ENCODE measurements around the gene SDK1.

The SDK1 gene

GRCh38 chr7:3896169-3896765 lies 595.2 kb downstream of the SDK1 start:
- no peak for DNase-seq

GRCh38 chr7:3897430-3898372 lies 596.6 kb downstream of the SDK1 start:
- peak; percentile 46 for DNase-seq

- DNase-seq, result no peak
Observed at GRCh38 chr7:3899559-3899991, 598.5 kb downstream of the SDK1 start.

GRCh38 chr7:3908153-3908552 lies 607.1 kb downstream of the SDK1 start:
- no peak for DNase-seq

- no peak for DNase-seq
Observed at GRCh38 chr7:3909128-3909527, 608.1 kb downstream of the SDK1 start.

GRCh38 chr7:3910054-3910453 lies 609.0 kb downstream of the SDK1 start:
- no peak for DNase-seq

- DNase-seq, result no peak
Observed at GRCh38 chr7:3911685-3912084, 610.6 kb downstream of the SDK1 start.

GRCh38 chr7:3912291-3912690 lies 611.2 kb downstream of the SDK1 start:
- no peak for DNase-seq

- no peak for DNase-seq
Observed at GRCh38 chr7:3914051-3914775, 613.2 kb downstream of the SDK1 start.

GRCh38 chr7:3915337-3915878 lies 614.4 kb downstream of the SDK1 start:
- DNase-seq, result no peak

- no peak for DNase-seq
Observed at GRCh38 chr7:3916146-3916545, 615.1 kb downstream of the SDK1 start.

- no peak for DNase-seq
Observed at GRCh38 chr7:3917436-3917835, 616.4 kb downstream of the SDK1 start.

GRCh38 chr7:3918576-3918975 lies 617.5 kb downstream of the SDK1 start:
- DNase-seq, result no peak

- peak; percentile 42 for DNase-seq
Observed at GRCh38 chr7:3922175-3922635, 621.2 kb downstream of the SDK1 start.

- DNase-seq, result no peak
Observed at GRCh38 chr7:3923307-3923918, 622.4 kb downstream of the SDK1 start.

- DNase-seq, result no peak
Observed at GRCh38 chr7:3924277-3924676, 623.2 kb downstream of the SDK1 start.

- DNase-seq, result no peak
Observed at GRCh38 chr7:3927446-3928110, 626.5 kb downstream of the SDK1 start.

GRCh38 chr7:3928727-3929515 lies 627.9 kb downstream of the SDK1 start:
- DNase-seq, result no peak

- DNase-seq, result no peak
Observed at GRCh38 chr7:3931843-3932242, 630.8 kb downstream of the SDK1 start.

- DNase-seq, result no peak
Observed at GRCh38 chr7:3937146-3937545, 636.1 kb downstream of the SDK1 start.

GRCh38 chr7:3937605-3938004 lies 636.6 kb downstream of the SDK1 start:
- no peak for DNase-seq
